ENCODE results near the gene GNPAT. TPM values are rescaled to one million over a fixed set of nuclear protein-coding genes. Genes with fewer than 3 reads are reported as not detected.

Gene GNPAT
- 10 to 100 TPM; 60.4 to 62.0 TPM for total RNA-seq

DNA sequence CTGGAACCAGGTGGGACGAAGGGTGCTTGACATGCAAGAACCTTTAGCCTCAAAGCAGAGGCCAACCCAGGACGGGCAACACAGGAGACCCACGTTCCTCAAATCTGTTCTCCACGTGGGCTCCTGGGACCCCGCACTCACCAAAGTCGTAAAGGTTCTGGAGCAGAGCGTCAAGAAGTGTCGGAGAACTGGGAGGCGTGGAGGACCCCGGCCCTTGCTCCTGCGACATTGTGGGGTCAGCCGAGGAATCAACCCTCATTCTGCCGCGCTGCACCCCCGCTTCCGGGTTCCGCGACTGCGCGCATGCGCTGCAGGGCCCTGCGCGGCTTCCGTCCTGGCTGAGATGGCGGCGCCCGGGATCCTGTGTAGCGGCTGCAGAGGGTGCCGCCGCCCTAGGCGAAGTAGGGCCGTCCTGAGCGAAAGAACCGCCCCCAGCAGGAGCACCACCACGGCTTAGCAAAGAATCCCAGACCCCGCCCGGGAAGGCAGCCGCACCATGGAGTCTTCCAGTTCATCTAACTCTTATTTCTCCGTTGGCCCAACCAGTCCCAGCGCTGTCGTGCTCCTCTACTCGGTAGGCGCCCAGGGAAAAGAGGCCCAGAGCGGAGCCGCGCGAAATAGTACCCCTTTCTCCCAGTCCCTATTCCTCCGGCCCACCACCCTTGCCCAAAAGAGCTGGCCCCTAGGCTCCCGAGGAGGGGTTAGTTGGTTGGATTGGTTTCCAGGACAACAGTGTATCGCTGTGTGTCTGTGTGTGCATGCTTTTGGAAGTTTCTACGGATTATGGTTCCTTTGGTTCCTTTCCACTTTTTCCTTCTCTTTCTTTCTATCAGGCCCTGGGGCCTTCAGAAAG, at the start of gene GNPAT:
Gene GNPAT, plus strand, starts transcription at position 330 of the 853 bp plus-strand sequence. Its CDS starts 167 bp downstream, at position 497.
- peaks cover 58% of the 10 kb centered on the region for H3K4me1 Mint-ChIP-seq (ENCODE audit: low read depth)
- peak within 1 kb of the TSS; percentile 82 for H3K27ac Mint-ChIP-seq
- H3K36me3 Mint-ChIP-seq (ENCODE audit: low read depth): peaks cover 36% of the 10 kb centered on the region
- DNase-seq: peak; percentile 90
- peak within 1 kb of the TSS; percentile 97 for H3K4me3 Mint-ChIP-seq
- intact Hi-C loops (cut with micrococcal nuclease): loop anchor here (1.0 to 5.0 kb wide), 8 partner anchors 30 to 598 kb away; partner anchors contain the start of genes COG2, EGLN1, SPRTN and TSNAX
- CTCF ChIA-PET: interaction anchor here (0.7 to 1.4 kb wide), 4 partner anchors 9 to 599 kb away, joined by 3 to 6 read pairs (median 4); no protein-coding TSS in a partner anchor
- H3K27me3 Mint-ChIP-seq (ENCODE audit: low read depth): no peaks in the 10 kb centered on the region
- H3K9me3 Mint-ChIP-seq: no peaks in the 10 kb centered on the region

DNA sequence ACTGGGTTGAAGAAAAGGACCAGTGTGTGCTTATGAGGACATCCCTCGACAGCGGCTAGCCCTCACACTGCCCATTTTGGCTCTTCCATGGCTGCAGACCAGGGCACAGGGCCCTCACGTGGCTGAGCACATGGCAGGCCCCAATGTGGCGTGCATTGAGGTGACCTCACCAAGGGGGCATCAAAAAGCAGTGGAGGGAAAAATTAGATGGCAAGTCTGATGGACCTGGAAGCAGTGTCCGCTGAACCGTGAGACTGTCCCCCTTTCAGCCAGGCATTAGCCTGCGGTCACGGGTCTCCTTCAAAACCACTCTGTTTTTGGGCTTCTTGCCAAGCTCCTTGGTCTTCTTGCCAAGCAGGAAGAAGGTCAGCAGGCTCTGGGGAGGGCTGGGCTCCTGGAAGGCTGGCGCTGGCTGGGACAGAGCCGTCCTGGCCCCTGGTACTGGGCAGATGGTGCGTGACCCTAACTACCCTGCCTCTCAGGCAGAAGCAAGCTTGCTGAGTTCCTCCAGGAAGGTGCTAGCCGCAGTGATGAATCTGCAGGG, 48.3 kb upstream of the GNPAT start:
- intact Hi-C loops (cut with micrococcal nuclease): no loop called here
- no peaks in the 10 kb centered on the region for H3K9me3 Mint-ChIP-seq
- H3K4me1 Mint-ChIP-seq (ENCODE audit: low read depth): no peaks in the 10 kb centered on the region
- CTCF ChIA-PET: interaction anchor here (0.7 to 0.9 kb wide), 2 partner anchors 10 to 213 kb away, joined by 3 read pairs; no protein-coding TSS in a partner anchor
- H3K27ac Mint-ChIP-seq: no peak overlapping the region
- H3K36me3 Mint-ChIP-seq (ENCODE audit: low read depth): no peaks in the 10 kb centered on the region
- H3K4me3 Mint-ChIP-seq: no peak overlapping the region
- H3K27me3 Mint-ChIP-seq (ENCODE audit: low read depth): peaks cover 8% of the 10 kb centered on the region
- no peak for DNase-seq

DNA sequence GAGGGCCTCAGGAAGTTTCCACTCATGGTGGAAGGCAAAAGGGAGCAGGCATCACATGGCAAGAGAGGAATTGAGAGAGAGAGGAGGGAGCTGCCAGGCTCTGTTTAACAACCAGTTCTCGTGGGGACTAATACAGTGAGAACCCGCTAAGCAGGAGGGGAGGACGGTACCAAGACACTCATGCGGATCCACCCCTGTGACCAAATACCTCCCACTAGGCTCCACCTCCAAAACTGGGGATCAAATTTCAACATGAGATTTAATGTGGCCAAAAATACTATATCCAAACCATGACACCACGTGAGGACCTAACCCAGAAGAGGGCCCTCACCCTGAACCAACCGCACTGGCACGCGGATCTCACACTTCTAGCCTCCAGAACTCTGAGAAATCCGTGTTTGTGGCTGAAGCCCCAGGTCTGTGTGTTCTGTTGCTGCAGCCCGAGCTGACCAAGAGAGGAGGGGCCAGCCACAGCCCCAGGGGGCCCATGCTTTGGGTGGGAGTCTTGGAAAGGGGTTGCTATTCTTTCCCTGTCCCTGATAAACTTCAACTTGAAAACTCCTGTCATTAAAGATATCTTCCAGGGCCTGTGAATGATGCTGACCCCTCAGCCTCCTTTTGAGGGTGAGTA, 47.2 kb upstream of the GNPAT start:
- H3K4me1 Mint-ChIP-seq (ENCODE audit: low read depth): no peaks in the 10 kb centered on the region
- no peaks in the 10 kb centered on the region for H3K9me3 Mint-ChIP-seq
- H3K4me3 Mint-ChIP-seq: no peak overlapping the region
- CTCF ChIA-PET: no interaction called here
- intact Hi-C loops (cut with micrococcal nuclease): no loop called here
- DNase-seq: no peak
- H3K27me3 Mint-ChIP-seq (ENCODE audit: low read depth): peaks cover 1% of the 10 kb centered on the region
- H3K27ac Mint-ChIP-seq: no peak overlapping the region
- no peaks in the 10 kb centered on the region for H3K36me3 Mint-ChIP-seq (ENCODE audit: low read depth)

DNA sequence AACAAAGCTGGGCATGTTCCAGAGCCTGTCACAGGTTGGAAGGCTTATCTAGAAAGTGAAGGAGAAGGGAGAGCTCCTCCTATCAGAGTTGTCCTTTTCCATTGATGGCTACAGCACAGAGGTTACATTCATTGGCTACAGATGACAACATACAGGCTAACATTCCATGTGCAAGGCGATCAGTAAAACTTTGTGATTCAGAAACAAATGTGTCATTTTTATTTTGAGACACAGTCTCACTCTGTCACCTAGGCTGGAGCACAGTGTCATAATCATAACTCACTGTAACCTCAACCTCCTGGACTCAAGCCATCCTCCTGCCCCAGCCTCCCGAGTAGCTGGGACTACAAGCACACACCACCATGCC, 46.6 kb upstream of the GNPAT start:
- peaks cover 1% of the 10 kb centered on the region for H3K27me3 Mint-ChIP-seq (ENCODE audit: low read depth)
- DNase-seq: no peak
- no peak overlapping the region for H3K4me3 Mint-ChIP-seq
- no peak overlapping the region for H3K27ac Mint-ChIP-seq
- no peaks in the 10 kb centered on the region for H3K36me3 Mint-ChIP-seq (ENCODE audit: low read depth)
- CTCF ChIA-PET: no interaction called here
- intact Hi-C loops (cut with micrococcal nuclease): no loop called here
- no peaks in the 10 kb centered on the region for H3K9me3 Mint-ChIP-seq
- H3K4me1 Mint-ChIP-seq (ENCODE audit: low read depth): no peaks in the 10 kb centered on the region

DNA sequence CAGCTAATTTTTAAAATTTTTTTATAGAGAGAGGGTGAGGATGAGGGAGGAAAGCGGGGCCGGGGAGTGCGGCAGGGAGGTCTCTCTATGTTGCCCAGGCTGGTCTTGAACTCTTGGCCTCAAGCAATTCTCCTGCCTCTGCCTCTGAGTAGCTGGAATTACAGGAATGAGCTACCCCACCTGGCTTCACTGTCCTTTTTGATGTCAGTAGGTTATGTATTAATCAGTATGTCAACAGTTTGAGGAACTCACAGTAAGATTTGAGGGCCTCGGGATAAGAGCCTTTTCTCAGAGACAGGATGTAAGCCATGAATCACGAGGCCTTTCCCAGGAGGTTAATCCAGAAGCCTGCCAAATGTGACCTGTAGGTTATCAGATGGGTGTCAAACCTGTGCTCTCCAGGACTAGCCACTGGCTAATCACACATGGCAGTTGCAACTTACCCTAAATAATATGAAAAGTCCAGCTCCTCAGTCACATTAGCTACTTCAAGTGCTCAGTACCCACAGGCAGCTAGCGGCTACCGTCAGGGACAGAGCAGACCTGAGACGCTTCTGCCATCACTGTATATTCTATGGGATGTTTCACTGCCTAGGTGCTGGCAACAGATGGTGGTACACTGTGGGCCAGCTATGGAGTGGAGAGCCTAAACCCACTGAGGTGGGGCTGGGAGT, 46.0 kb upstream of the GNPAT start:
- DNase-seq: no peak
- Mint-ChIP-seq H3K27ac (no peak overlapping the region), H3K27me3 (ENCODE audit: low read depth) (peaks cover 1% of the 10 kb centered on the region), H3K4me3 (no peak overlapping the region), H3K9me3 (no peaks in the 10 kb centered on the region), H3K4me1 (ENCODE audit: low read depth) (no peaks in the 10 kb centered on the region), H3K36me3 (ENCODE audit: low read depth) (no peaks in the 10 kb centered on the region)
- intact Hi-C loops (cut with micrococcal nuclease): no loop called here
- CTCF ChIA-PET: interaction anchor here (1.1 kb wide), 1 partner anchor 15 kb away, joined by 4 read pairs; no protein-coding TSS in a partner anchor

DNA sequence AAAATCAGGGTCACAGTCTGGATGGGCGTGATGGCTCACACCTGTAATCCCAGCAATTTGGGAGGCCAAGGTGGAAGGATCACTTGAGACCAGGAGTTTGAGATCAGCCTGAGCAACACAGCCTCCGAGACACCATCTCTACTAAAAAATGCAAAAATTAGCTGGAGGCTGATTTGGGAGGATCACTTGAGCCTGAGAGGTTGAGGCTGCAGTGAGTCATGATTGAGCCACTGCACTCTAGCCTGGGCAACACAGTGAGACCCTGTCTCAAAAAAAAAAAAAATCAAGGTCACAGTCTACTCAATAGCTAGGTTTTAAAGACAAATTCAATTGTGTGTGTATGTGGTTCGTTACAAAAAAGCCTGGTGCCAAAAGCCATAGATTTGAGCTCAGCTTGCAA, 44.7 kb upstream of the GNPAT start:
- H3K4me3 Mint-ChIP-seq: no peak overlapping the region
- CTCF ChIA-PET: no interaction called here

GRCh38 chr1:231196728-231197127, 44.3 kb upstream of the GNPAT start:
- no peaks in the 10 kb centered on the region for H3K36me3 Mint-ChIP-seq (ENCODE audit: low read depth)
- H3K27me3 Mint-ChIP-seq (ENCODE audit: low read depth): no peaks in the 10 kb centered on the region
- intact Hi-C loops (cut with micrococcal nuclease): no loop called here
- H3K9me3 Mint-ChIP-seq: no peaks in the 10 kb centered on the region
- H3K27ac Mint-ChIP-seq: no peak overlapping the region
- CTCF ChIA-PET: no interaction called here
- peaks cover 2% of the 10 kb centered on the region for H3K4me1 Mint-ChIP-seq (ENCODE audit: low read depth)
- no peak for DNase-seq
- H3K4me3 Mint-ChIP-seq: no peak overlapping the region

More for the DNA sequence above, 44.7 kb upstream of the GNPAT start:
- H3K36me3 Mint-ChIP-seq (ENCODE audit: low read depth): no peaks in the 10 kb centered on the region
- H3K4me1 Mint-ChIP-seq (ENCODE audit: low read depth): no peaks in the 10 kb centered on the region
- H3K27ac Mint-ChIP-seq: no peak overlapping the region
- intact Hi-C loops (cut with micrococcal nuclease): no loop called here
- H3K9me3 Mint-ChIP-seq: no peaks in the 10 kb centered on the region
- H3K27me3 Mint-ChIP-seq (ENCODE audit: low read depth): no peaks in the 10 kb centered on the region
- DNase-seq: no peak

GRCh38 chr1:231199868-231200267, 41.1 kb upstream of the GNPAT start:
- CTCF ChIA-PET: interaction anchor here (2.3 kb wide), 1 partner anchor 11 kb away, joined by 5 read pairs; no protein-coding TSS in a partner anchor
- H3K27ac Mint-ChIP-seq: no peak overlapping the region
- H3K27me3 Mint-ChIP-seq (ENCODE audit: low read depth): no peaks in the 10 kb centered on the region
- H3K4me1 Mint-ChIP-seq (ENCODE audit: low read depth): peaks cover 4% of the 10 kb centered on the region
- no peaks in the 10 kb centered on the region for H3K9me3 Mint-ChIP-seq
- no peaks in the 10 kb centered on the region for H3K36me3 Mint-ChIP-seq (ENCODE audit: low read depth)
- H3K4me3 Mint-ChIP-seq: no peak overlapping the region
- intact Hi-C loops (cut with micrococcal nuclease): no loop called here
- no peak for DNase-seq

DNA sequence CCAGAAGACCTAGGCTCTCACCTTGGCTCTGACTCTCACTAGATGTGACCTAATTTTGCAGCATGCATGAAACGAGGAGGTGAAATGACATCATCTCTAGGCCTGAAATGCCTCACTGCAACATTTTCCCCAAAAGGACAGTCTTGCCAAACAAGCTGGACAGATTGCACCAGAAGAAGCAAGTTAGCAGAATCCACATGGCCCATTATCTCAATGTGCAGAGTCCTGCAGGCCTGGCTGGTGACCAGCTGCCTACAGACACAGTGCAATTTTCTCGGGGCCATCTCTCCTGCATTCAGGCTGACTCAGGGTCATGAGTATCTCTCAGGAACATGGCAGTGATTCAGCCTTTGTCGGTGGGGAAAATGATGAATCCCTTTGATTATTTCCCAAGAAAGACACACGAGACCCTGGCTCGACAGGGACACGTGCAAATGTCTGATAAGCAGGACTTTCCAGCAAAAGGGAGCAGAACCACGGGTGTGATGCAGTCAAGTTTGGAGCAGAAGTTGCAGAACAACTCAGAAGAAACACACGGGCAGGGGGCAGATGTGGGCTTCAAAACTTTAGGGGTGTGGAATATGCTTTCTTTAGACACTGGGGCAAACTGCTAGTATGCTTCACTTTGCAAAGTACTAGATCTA, 40.5 kb upstream of the GNPAT start:
- DNase-seq: no peak
- intact Hi-C loops (cut with micrococcal nuclease): no loop called here
- Mint-ChIP-seq H3K4me3 (no peak overlapping the region), H3K4me1 (ENCODE audit: low read depth) (peaks cover 4% of the 10 kb centered on the region), H3K27me3 (ENCODE audit: low read depth) (no peaks in the 10 kb centered on the region), H3K27ac (no peak overlapping the region), H3K9me3 (no peaks in the 10 kb centered on the region), H3K36me3 (ENCODE audit: low read depth) (no peaks in the 10 kb centered on the region)
- CTCF ChIA-PET: interaction anchor here (2.3 kb wide), 1 partner anchor 10 kb away, joined by 5 read pairs; no protein-coding TSS in a partner anchor

DNA sequence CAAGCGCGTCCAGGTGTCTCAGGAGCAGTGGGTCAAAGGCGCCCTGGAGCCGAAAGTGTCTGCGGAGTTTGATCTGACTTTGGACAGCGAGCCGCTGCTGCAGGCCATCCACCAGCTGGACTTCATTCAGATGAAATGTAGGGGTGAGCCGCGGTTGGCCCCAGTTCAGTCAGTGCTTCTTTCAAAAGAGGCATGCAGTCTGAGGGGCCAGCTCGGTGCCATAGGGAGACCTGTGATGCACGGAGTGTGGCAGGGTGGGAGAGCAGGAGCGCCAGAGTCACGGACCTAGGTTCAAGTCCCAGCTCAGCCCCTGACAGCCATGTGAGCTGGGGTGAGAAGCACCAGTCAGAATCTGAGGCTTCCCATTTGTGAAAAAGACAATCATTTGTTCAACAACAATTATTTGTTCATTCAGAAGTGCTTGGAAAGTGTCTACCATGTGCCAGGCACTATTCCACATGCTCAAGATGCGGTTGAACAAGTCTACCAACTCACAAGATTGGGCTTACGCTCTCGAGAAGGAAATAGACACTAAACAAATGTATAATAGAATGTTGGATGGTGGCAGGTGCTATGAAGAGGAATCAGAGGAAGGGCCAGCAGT, 39.5 kb upstream of the GNPAT start:
- Mint-ChIP-seq H3K27ac (no peak overlapping the region), H3K9me3 (no peaks in the 10 kb centered on the region), H3K4me1 (ENCODE audit: low read depth) (peaks cover 4% of the 10 kb centered on the region), H3K4me3 (no peak overlapping the region), H3K27me3 (ENCODE audit: low read depth) (no peaks in the 10 kb centered on the region), H3K36me3 (ENCODE audit: low read depth) (no peaks in the 10 kb centered on the region)
- intact Hi-C loops (cut with micrococcal nuclease): no loop called here
- CTCF ChIA-PET: interaction anchor here (2.3 kb wide), 1 partner anchor 9 kb away, joined by 5 read pairs; no protein-coding TSS in a partner anchor
- DNase-seq: no peak

DNA sequence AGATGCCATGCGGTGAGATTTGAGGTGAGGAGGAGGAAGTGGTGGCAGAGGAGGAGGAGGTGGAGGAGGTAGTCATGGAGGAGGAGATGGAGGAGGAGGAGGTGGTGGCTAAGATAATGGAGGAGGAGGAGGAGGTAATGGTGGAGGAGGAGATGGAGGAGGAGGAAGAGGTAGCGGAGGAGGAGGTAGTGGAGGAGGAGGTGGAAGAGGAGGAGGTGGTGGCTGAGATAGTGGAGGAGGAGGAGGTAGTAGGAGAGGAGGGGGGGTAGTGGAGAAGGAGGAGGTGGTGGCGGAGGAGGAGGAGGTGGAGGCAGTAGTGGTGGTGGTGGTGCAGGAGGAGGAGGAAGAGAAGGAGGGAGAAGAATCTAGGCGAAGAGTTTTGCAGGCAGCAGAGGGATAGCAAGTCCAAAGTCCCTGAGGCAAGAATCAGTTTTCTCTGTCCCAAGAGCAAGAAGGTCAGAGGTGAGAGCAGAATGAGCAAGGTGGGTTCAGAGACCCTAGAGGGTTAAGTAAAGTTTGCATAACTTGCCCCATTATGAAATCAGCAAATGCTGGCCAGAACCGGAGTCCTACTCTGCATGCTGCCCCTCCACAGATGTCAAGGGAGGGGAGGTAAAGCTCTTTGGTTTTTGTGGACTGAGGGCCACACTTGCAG, 38.9 kb upstream of the GNPAT start:
- Mint-ChIP-seq H3K27ac (no peak overlapping the region), H3K9me3 (no peaks in the 10 kb centered on the region), H3K4me3 (no peak overlapping the region), H3K4me1 (ENCODE audit: low read depth) (peaks cover 4% of the 10 kb centered on the region), H3K36me3 (ENCODE audit: low read depth) (no peaks in the 10 kb centered on the region), H3K27me3 (ENCODE audit: low read depth) (no peaks in the 10 kb centered on the region)
- CTCF ChIA-PET: interaction anchor here (2.3 kb wide), 1 partner anchor 9 kb away, joined by 5 read pairs; no protein-coding TSS in a partner anchor
- intact Hi-C loops (cut with micrococcal nuclease): no loop called here
- no peak for DNase-seq

Measured in activated naive CD4-positive, alpha-beta T cell treated with anti-CD3 and anti-CD28 coated beads for 36 hours (primary cell).